Right hindlimb (tissue), 1 donor: ENCODE measurements around the gene FABP6.
"Not testable (repeated sequence)": the region's sequence is repeated elsewhere in the genome, so short reads cannot be mapped to it uniquely, and the experiment has no call there.

ENCODE experiments used
- DNase-seq: peaks from one replicate; pipeline ENCODE4 v3.0.0-alpha.2; 2018

FABP6 gene

GRCh38 chr5:160221082-160221481, 8.2 kb upstream of the FABP6 start:
- no peak for DNase-seq

- DNase-seq: no peak
These were observed 2.3 kb upstream of the FABP6 start for GRCh38 chr5:160227012-160227411.

- no peak for DNase-seq
These were observed 1.6 kb downstream of the FABP6 start for GRCh38 chr5:160230686-160231527.

- DNase-seq: no peak
These were observed 2.6 kb downstream of the FABP6 start for GRCh38 chr5:160231783-160232342.

GRCh38 chr5:160233215-160233614, 3.9 kb downstream of the FABP6 start:
- DNase-seq: no peak

DNA sequence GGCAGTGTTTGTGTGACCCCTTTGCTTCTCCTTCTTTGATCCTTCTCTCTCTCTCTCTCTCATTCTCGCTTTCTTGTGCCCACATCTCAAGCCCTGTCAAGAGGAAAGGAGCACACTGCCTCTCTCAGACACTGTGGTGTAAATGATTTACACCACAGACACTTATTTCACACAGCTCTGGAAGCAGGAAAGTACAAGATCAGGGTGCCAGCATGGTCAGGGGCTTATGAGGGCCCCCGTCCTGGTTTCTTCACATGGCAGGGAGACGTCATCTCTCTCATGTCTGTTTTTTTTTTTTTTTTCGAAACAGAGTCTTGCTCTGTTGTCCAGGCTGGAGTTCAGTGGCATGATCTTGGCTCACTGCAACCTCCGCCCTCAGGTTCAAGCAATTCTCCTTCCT, 6.4 kb downstream of the FABP6 start:
- DNase-seq: no peak

- DNase-seq: no peak
These were observed 8.3 kb downstream of the FABP6 start for GRCh38 chr5:160237571-160238093.

DNA sequence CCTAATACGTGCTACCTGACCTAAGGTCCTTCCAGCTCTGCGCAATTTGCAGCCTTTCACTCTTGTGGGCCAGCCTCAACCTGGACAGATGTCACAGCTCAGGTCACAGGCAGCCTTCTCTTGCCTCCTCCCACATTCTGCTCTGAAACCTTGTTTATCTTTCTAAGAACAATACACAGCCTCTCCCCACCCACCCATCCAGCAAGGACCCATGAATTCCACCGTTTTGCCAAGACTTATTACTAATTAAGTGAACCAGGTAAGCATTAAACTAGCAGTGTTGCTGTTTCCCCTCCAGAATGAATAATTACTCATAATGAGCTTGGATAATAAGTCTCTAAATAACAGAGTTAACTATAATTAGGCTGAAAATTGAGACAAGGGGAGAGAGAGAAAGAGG, 11.0 kb downstream of the FABP6 start:
- DNase-seq: no peak

DNA sequence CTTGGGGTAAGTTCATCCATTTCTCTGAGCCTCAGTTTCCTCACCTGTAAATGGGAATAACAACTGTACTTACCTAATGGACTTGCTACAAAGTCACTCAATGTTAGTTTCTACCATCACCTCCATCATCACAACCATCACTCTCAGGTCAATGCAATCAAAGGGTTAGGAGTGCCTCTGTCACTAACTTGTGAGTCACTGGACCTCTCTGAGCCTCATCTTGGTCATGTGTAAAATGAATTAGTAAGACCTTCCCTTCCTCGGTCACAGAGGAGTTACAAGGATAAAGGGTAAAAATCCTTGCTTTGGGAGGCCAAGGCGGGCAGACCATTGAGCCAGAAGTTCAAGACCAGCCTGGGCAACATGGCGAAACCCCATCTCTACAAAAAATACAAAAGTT, 12.8 kb downstream of the FABP6 start:
- DNase-seq: no peak

- no peak for DNase-seq
These were observed 16.3 kb downstream of the FABP6 start for GRCh38 chr5:160245506-160246086.

DNA sequence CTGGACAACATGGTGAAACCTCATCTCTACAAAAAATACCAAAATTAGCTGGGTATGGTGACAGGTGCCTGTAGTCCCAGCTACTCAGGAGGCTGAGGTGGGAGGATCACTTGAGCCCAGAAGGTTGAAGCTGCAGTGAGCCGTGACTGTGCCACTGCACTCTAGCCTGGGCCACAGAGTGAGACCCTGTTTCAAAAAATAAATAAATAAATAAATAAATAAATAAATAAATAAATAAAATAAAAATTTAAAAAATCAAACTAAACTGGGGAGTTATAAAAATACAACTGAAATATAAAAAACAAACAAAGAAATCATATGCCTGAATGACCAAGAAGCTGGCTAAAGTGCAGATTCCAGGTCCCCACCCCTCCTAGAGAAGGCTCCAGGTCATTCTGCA, 20.3 kb downstream of the FABP6 start:
- not testable (repeated sequence) for DNase-seq

GRCh38 chr5:160250226-160250625, 20.9 kb downstream of the FABP6 start:
- no peak for DNase-seq

DNA sequence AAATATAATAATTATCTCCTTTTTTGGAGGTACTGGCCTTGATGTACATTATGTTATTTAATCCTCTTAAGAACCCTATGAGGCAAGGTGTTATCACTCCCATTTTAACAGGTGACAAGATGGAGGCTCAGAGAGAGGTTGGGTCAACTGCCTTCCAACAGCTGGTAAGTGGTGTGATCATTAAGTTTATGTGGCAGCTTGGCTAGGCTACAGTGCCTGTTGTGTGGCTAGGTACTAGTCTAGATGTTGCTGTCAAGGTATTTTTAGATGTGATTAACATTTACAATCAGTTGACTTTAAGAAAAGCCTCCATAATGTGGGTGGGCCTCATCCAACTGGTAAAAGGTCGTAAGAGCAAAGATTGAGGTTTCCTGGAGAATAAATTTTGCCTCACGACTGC, 21.5 kb downstream of the FABP6 start:
- DNase-seq: no peak

- no peak for DNase-seq
These were observed 22.3 kb downstream of the FABP6 start for GRCh38 chr5:160251406-160252155.

GRCh38 chr5:160252916-160253315, 23.6 kb downstream of the FABP6 start:
- DNase-seq: no peak

- no peak for DNase-seq
These were observed 24.1 kb downstream of the FABP6 start for GRCh38 chr5:160253441-160253840.

DNA sequence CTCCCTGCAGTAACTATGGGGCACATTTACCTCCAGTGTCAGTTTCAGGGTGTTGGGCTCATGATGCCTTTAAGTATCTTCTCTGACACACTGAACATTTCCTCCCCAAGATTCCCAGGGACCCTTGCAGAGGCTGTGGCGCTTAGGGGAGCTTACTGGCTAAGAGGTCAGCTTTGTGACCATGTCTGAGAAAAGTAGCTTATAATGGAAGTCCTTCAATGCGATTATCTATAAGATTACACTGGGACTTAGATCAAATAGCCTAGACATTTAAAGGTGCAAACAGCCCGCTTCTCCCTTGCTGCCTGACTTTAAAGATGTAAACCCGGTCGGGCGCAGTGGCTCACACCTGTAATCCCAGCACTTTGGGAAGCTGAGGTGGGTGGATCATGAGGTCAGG, 25.4 kb downstream of the FABP6 start:
- DNase-seq: no peak

GRCh38 chr5:160259341-160259740, 30.0 kb downstream of the FABP6 start:
- no peak for DNase-seq

DNA sequence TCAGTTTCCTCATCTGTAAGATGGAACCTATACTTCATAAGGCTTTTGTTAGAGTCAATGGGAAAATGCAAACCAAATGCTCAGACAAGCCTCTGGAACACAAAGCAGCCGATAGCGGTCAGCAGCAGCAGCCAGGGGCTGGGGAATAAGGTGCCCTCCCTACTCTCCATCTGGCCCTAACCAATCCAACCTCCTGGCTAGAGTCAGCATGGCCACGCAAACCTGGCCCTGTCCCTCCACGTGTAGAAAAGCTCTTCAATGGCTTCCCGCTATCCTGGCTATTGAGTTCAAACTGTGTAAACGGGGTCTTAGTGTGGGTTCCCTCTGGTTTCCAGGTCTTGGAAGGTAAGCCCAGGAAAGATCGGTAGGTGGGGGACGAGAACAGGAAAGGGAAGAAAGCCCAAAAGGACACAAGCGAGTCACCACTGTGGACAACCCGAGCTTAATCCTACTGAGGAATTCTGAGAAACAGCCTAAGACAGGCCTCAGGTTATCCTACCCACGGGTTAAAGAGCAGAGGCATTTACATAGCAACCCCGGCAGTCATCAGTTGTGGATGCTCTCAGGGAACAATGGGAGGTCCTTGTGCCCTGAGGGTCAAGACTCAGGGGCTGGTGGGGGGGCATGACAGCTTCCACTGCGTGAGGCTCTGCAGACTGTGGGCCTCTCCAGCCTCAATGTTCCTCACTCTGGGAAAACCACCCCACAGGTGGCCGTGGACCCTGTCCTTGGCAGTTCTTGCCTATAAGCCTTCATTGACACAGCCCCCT, 30.9 kb downstream of the FABP6 start:
- no peak for DNase-seq

DNA sequence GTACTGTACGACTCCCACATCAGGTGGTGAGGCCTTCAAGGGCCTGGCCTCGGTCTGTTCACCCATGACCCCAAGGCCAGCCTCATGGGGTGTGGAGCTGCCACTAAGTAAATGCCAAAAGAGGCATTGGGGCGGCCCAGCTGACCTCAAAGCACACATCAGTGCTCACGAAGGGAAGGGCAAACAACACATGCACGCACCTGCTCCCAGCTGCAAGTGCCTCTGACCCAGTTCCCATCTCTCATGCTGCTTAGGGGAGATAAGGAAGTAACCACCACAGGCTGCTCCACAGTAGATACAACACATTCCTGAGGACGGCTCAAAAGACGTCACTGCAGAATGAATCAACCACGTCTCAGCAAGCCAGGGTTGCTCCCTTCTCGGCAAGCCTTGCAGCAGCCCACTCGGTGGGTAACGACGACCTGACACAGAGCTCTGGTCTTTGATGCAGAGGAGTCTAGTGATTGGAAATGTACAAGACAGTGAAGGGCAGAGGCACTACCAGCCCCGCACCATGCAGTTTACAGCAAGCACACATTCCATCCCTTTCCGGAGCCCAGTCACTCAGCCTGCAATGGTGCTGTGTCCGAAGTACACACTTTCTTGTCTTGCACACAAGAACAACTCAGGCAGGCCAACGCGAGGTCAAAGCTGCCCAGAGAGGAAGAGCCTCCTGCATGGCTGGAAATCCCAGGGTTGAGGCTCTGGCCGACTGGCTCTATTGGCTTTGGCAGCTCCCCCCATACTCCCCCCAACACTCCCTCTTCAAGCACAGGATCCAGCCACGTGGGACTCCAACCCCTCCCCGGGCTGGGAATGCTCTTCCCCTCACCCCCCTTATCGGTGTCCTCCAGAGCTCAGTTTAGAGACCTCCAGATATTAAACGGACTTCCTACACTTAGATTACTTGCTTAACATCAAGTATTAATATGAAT, 31.8 kb downstream of the FABP6 start:
- DNase-seq: no peak
